HG03135 (cell line): ENCODE data around the gene SH3GL3.

Experiments used
- ATAC-seq: cut with Tn5 transposase; IDR thresholded peaks from one replicate; pipeline ENCODE4 v1.9.1; 2021; ENCODE audit warnings: mild to moderate bottlenecking, moderate library complexity; ENCODE audit not compliant: unreplicated experiment

Gene SH3GL3

DNA sequence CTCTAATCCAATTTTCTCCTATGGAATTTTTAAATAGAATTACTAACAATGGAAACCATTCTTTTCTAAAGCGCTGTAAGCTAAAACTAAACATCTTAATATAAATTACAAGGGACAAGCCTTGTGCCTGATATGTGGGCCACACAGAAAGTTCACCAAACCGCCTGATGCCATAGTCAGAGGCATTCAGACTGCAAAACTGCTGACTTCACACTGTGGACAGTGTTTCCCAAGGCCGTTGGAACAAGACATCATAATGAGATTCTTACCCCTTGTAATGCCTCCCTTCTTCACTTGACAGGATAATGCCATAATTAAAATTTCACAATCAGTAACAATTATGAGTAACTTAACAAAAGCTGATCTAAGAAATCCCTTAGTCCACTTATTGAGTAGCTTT is 14.9 kb downstream of the SH3GL3 start:
- ATAC-seq, result no peak

DNA sequence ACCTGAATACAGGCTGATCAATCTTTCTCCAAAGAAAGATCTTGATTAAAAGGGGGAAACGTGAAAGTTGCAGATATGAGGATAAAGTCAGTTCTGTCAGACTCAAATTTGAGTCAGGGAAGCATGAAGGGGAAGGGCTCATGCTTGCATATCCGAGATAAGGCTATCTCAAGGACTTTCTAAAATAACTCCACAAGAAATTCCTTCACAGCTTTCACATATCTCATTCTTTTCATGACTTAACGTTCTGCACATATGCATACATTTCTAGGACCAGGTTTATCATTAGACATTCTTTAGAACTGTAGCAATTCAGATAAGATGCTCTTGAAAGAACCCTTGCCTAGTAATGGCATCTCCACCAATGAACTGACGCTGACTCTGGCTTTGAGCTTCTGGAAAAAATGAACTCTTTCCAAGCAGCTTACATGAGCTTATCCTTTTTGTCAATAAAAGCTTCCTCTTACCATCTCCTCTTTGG is 15.9 kb downstream of the SH3GL3 start:
- no peak for ATAC-seq

DNA sequence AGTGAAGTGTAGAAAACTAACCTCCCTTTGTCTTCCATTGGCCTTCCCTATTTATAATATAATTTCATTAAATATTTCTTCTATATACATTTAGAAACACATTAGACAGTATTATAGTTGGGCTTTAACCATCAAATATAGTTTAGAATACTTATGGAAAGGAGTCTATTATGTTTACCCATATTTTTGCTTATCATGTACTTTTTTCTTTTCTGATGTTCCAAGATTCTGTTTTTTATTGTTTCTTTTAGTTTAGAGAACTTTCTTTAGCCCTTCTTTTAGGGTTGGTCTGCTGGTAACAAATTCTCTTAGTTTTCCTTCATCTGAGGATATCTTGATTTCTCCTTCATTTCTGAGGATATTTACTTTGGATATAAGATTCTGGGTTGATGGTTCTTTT is 23.7 kb downstream of the SH3GL3 start:
- no peak for ATAC-seq

DNA sequence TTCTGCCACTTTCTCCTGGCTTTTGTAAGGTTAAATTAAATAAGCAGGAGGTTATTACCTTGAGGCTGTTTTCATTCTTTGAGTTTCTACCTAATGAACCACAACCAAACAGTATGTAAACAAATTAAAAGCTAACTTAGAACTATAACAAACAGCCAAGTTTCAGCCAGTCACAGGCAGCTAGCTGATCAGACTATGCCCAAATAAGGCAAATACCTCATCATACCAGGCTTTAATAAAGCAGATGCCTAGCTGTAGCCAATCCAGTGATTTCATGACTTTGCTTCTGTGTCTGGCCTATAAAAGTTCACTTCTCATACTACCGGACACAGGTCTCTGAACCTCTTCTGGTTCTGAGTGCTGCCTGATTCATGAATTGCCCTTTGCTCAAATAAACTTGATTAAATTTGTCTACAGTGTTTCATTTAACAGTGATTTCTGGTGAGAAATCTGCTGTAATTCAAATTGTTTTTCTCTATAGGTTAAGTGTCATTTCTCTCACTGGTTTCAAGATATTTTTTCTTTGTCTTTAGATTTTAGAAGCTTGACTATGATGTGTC is 24.2 kb downstream of the SH3GL3 start:
- no peak for ATAC-seq

DNA sequence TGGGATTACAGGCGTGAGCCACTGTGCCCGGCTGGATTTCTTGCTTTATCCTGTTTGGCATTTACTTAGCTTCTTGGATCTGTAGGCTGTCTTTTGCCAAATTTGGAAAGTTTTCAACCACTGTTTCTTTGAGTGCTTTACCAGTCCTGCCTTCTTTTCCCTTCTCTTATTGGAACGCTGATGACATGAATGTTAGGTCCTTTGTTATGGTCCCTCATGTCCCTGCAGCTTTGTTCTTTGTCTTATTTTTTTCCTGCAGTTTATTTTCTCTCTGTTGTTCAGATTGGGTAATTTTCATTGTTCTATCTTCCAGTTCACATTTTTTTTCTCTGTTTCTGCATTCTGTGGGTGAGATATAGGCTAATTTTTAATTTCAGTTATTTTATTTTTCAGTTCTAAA is 25.0 kb downstream of the SH3GL3 start:
- no peak for ATAC-seq

GRCh38 chr15:83472797-83473196 is 25.7 kb downstream of the SH3GL3 start:
- ATAC-seq, result no peak

GRCh38 chr15:83474578-83474977 is 27.4 kb downstream of the SH3GL3 start:
- ATAC-seq, result no peak

DNA sequence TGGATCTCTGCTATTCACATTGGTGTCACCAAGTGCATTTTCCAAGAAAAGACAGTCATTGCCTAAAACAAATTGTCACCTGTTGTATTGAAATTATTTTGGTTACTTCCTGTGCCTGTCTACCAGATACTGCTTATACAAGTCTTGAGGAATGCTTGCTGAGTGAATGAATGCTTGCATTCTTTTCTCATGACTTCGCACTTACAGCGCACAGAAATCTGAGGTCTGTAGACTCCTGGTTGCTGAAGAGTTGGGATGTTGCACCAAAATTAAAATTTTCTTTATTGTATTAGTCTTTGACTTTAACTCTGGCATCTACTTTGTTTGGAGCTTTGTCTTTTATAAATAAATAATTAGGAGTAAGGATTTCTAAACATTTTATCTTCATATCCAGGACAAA is 28.4 kb downstream of the SH3GL3 start:
- ATAC-seq, result no peak

- ATAC-seq, result no peak
These were observed 28.9 kb downstream of the SH3GL3 start for GRCh38 chr15:83476066-83476465.

DNA sequence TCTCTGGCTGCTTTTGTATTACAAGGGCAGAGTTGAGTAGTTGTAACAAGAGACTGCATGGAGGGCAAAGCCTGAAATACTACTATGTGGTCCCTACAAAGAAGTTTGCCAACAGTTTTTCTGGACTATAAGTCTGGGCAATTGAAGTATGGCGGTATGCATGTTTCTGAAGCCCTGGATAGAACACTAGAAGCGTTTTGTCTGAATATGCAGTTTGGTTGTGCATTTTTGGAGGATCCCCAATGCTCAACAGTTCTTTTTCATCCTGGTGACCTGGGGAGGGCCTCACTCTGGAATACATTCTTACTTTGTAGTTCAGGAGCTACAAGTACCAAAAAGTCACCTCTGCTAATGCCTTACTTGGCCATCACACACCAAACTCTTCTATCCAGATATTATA is 29.6 kb downstream of the SH3GL3 start:
- ATAC-seq, result no peak

DNA sequence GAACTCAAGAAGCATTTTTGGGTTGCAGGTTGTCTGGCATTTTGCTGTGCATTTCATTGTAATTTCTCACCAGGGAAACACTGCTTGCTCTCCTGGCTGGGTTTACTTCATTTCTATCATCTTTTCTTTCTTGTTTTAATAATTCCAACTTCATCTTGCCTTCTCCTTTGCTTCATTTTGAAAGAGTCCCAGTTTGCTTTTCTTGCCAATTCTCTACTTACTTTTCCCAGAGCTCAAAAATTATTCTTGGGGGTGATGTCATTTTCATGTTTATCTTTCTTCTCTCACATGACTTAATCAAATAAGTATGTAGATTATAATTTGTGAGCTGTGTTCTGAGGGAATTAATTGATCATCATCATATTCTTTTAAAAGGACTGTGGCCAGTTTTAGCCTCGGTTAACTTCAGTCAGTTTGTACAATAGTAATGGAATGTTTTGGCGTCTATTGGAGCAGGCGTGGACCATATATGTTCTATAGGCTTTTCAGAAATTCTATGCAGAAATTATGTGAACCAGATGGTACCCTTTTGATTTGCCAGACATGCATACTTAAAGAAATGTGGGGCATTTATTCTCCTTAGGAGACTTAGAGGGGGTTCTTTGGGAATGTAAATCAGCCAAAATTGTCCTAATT is 30.1 kb downstream of the SH3GL3 start:
- no peak for ATAC-seq

- no peak for ATAC-seq
These were observed 30.8 kb downstream of the SH3GL3 start for GRCh38 chr15:83477808-83478537.

DNA sequence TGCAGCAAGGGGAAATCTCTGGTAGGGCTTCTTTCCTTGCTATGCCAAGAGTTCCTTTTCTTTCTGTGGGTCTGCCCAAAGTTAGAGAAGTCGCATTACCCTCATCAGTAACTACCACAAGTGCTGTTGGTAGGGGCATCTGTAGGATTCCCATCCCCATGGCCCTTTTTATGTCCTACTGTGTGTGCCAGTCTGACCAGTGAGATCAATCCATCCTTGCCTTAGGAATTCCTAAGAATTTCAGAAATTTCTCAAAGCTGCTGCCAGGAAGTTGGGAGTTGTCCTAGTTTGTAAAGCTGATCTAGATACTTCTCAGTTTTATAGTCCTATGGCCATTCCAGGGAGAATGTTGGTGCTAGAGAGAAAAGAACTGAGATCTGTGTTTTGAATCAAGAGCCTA is 36.5 kb downstream of the SH3GL3 start:
- ATAC-seq, result no peak

- ATAC-seq, result no peak
These were observed 37.5 kb downstream of the SH3GL3 start for GRCh38 chr15:83484636-83485035.

- ATAC-seq, result no peak
These were observed 39.2 kb downstream of the SH3GL3 start for GRCh38 chr15:83486363-83486762.

DNA sequence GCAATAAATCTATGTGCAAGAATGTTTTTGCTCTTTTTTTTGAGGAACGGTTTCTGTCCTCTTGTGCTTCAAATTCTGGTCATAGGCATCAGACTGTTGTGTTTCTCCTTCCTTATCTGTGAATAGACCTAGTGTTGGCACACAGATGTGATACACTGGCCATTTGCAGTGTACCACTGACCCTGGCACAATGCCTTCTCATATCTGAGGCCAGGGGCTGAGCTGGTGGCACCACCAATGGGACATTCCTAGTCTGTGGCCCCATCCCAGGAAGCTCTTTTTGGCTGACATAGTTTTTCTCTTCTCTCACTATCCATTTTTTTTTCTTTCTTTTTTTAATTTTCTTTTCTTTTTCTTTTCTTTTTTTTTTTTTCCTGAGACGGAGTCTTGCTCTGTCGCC is 40.4 kb downstream of the SH3GL3 start:
- no peak for ATAC-seq

DNA sequence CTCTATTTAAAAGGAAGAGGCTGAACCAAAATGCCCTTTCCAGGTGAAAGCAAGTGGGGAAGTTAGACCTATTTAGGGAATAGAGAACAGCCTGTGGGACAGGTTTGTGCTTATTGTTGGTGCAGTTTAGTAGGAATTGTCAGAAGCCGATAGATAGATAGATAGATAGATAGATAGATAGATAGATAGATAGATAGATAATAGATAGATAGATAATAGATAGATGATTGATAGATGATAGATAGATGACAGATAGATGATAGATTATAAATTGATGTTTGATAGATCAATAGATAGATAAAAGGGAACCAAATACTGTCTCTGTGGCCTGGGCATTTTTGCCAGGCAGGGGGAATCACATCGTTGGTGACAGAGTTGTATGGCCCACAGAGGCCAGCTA is 42.5 kb downstream of the SH3GL3 start:
- no peak for ATAC-seq

DNA sequence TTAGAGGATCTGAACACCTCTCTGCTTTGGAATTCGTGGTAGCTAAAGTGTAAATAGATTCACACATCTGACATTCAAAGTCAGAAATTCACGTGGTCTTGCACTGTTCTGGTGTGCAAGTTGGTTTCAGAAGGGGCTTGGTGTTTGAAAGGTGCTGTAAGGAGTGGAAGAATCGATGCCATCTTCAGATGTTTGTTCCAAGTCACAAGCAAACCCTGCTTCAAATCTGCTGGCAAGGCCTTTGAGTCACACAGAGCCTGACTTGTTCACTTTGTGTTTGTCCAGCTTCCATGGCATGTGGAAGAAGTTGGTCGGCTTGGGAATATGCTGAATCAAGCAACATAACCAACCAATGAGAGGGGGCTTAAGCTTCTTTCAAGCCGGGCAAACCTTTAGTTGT is 44.3 kb downstream of the SH3GL3 start:
- ATAC-seq, result no peak

- no peak for ATAC-seq
These were observed 49.6 kb downstream of the SH3GL3 start for GRCh38 chr15:83496766-83497165.

DNA sequence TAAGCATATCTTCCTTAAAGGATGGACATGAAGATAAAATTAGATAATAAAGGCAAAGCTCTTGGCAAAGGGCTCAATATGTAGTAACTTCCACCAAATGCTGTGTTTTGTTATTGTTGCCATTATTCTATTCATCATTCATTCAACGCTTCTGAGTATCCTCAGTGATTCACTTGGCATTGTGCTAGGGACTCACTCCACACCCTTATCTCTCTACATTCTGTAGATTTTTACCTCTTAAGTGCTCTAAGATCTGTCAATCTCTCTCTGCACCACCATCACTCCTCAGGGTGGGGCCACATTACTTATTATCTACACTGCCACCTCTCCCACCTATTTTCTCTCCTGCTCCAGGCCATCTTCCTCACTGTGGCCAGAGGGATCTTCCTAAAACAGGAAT is 51.2 kb downstream of the SH3GL3 start:
- no peak for ATAC-seq

- no peak for ATAC-seq
These were observed 51.7 kb downstream of the SH3GL3 start for GRCh38 chr15:83498801-83499200.

DNA sequence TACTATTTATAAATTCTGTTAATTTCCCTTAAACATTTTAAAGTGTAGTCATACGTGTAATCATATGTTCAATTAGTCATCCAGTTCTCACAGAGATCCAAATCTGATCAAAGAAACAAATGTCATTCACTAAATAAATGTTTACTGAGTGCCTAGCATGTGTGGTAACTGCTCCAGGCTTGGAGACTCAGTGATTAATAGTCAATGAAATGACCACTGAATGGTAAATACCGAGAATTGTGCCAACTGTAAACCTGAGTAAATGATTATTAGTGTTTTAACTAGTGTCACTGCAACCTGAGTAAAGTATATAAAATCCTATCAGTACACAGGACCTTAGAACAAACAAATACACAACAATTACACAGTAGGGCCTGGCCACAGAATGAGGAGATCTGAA is 52.3 kb downstream of the SH3GL3 start:
- ATAC-seq, result no peak
